ENCODE data around the gene ZNF805. TPM values are rescaled to one million over a fixed set of nuclear protein-coding genes. Genes with fewer than 3 reads are reported as not detected.

Gene ZNF805
- total RNA-seq, 1 experiment from 2014 or later, result 15.4 TPM

GRCh38 chr19:57280962-57281400 lies 40.5 kb downstream of the ZNF805 start:
- no peak overlapping the region for H2AFZ ChIP-seq (ENCODE audit: low read length)
- WGBS (ENCODE audit: extremely low coverage, insufficient read length, low lambda C conversion rate), result no CpG with 5 or more reads among the region's 6 CpGs
- peak overlapping the region in 1 of 3 experiments; percentile 89; a peak in 4 of 7 replicates for H3K27ac Mint-ChIP-seq

More at GRCh38 chr19:57280962-57281400, 40.5 kb downstream of the ZNF805 start:
- no peak overlapping the region for H3K4ac ChIP-seq (ENCODE audit: low read depth, low read length)
- no peak overlapping the region for H4K8ac ChIP-seq (replicated peaks; ENCODE audit: insufficient read length, low read depth, low read length)
- no peak overlapping the region for H3K4me3 Mint-ChIP-seq
- H2BK15ac ChIP-seq (ENCODE audit: low read depth, low read length), result no peak overlapping the region
- H3K9me3 ChIP-seq (ENCODE audit: control insufficient read depth, low read depth, low read length), result no peaks in the 10 kb centered on the region
- H4K20me1 ChIP-seq (ENCODE audit: control insufficient read depth, insufficient read depth, insufficient read length), result no peaks in the 10 kb centered on the region
- H3K4me2 ChIP-seq (ENCODE audit: insufficient read depth, insufficient read length, low read length), result peak overlapping the region; percentile 92
- H3K4me1 ChIP-seq (ENCODE audit: insufficient read depth, low read length), result no peaks in the 10 kb centered on the region; the same call in 1 of the 2 replicates
- no peak overlapping the region for H2AK5ac ChIP-seq (ENCODE audit: insufficient read length, low read length)
- H2BK5ac ChIP-seq (ENCODE audit: insufficient read length, low read length), result no peak overlapping the region
- no peak overlapping the region for H2BK20ac ChIP-seq (ENCODE audit: low read depth, low read length, poor library complexity, severe bottlenecking)
- H3K9me3 Mint-ChIP-seq, result peaks cover 2 to 3% of the 10 kb centered on the region in 2 experiments; a peak in 2 of 5 replicates
- H2BK120ac ChIP-seq (ENCODE audit: low read depth, low read length, poor library complexity, severe bottlenecking), result no peak overlapping the region
- peaks cover 4% of the 10 kb centered on the region for H3K23me2 ChIP-seq (ENCODE audit: insufficient read length, low read depth, low read length, poor library complexity, severe bottlenecking)
- no peak overlapping the region for H4K91ac ChIP-seq (ENCODE audit: insufficient read length, low read depth, low read length)
- H3K27me3 Mint-ChIP-seq (ENCODE audit: low read depth), result 0 out of 2 replicates have a peak, but pooled peaks cover under 1% of the 10 kb centered on the region
- H3K27me3 ChIP-seq (ENCODE audit: insufficient read depth, low read length), result no peaks in the 10 kb centered on the region
- no peak overlapping the region for H3T11ph ChIP-seq (ENCODE audit: low read length)
- H3K79me1 ChIP-seq (ENCODE audit: insufficient read depth, low read depth, low read length, poor library complexity, severe bottlenecking), result peaks cover 3% of the 10 kb centered on the region
- H3K9ac ChIP-seq (ENCODE audit: extremely low read depth, insufficient read length, low read length), result peak overlapping the region; percentile 95
- no peak overlapping the region for H4K5ac ChIP-seq (ENCODE audit: insufficient read length, low read depth, low read length)
- H3K36me3 Mint-ChIP-seq (ENCODE audit: insufficient read depth in 1 of 3, low read depth in 3 of 3), result peaks cover 24 to 39% (median 29%) of the 10 kb centered on the region in 3 experiments
- peaks cover 14 to 16% of the 10 kb centered on the region in 2 experiments for H3K4me1 Mint-ChIP-seq
- no peak overlapping the region for H3K27ac ChIP-seq (ENCODE audit: insufficient read length, low read depth, low read length)
- no peak overlapping the region for H3K56ac ChIP-seq (ENCODE audit: insufficient read length, low read depth, low read length)
- TF ChIP-seq CTCF (conservative IDR thresholded peaks at IDR 0.05), result no peak
- no peak for DNase-seq
- no peak overlapping the region for H2BK12ac ChIP-seq (ENCODE audit: insufficient read length, low read depth, low read length)
- no peak overlapping the region for H3K23ac ChIP-seq (ENCODE audit: insufficient read length, low read depth, low read length)
- peak overlapping the region; percentile 53 for H3K18ac ChIP-seq (ENCODE audit: insufficient read length, low read depth, low read length)
- peak overlapping the region; percentile 42; the same call in 1 of the 2 replicates for H3K14ac ChIP-seq (ENCODE audit: insufficient read depth, low read length)
- H3K79me2 ChIP-seq (ENCODE audit: insufficient read depth, low read length), result peaks cover 30% of the 10 kb centered on the region; the same call in 1 of the 2 replicates

Data from H9 (cell line).